HEK293 (cell line): ENCODE measurements around the gene CMPK1.
A peak's percentile ranks its signal among the peaks of the same experiment; 100 is the strongest.

Experiments used
- EGR2 ChIP-seq: fragments of 450-650 bp; formaldehyde crosslinking; IDR thresholded peaks from 2 replicates; pipeline ENCODE4 v1.5.1; 2016; ENCODE audit warnings: low read depth, missing biosample characterization, missing genetic modification characterization
- GLIS1 ChIP-seq: fragments of 450-650 bp; formaldehyde crosslinking; IDR thresholded peaks from 2 replicates; pipeline ENCODE4 v1.5.1; 2016; ENCODE audit warnings: missing biosample characterization, missing genetic modification characterization
- HOXD13 ChIP-seq: sonication (generic); formaldehyde crosslinking; IDR thresholded peaks from 2 replicates; pipeline ENCODE4 v1.8.0; 2022; ENCODE audit warnings: missing genetic modification reagents, borderline replicate concordance
- IKZF3 ChIP-seq: fragments of 450-650 bp; IDR thresholded peaks from 2 replicates; pipeline ENCODE4 v1.5.0; 2018; ENCODE audit warnings: missing biosample characterization, mild to moderate bottlenecking, missing genetic modification characterization, moderate library complexity
- PRDM1 ChIP-seq: fragments of 450-650 bp; formaldehyde crosslinking; IDR thresholded peaks from 2 replicates; pipeline ENCODE4; 2016; ENCODE audit warnings: missing biosample characterization, missing genetic modification characterization
- PRDM10 ChIP-seq: fragments of 450-650 bp; formaldehyde crosslinking; IDR thresholded peaks from 2 replicates; pipeline ENCODE4 v1.5.1; 2016; ENCODE audit warnings: missing biosample characterization, missing genetic modification characterization
- PRDM6 ChIP-seq: fragments of 450-650 bp; formaldehyde crosslinking; IDR thresholded peaks from 2 replicates; pipeline ENCODE4 v1.5.1; 2017; ENCODE audit warnings: missing biosample characterization, missing genetic modification characterization
- RBAK ChIP-seq: fragments of 450-650 bp; formaldehyde crosslinking; IDR thresholded peaks from 2 replicates; pipeline ENCODE4 v1.5.1; 2016; ENCODE audit warnings: missing biosample characterization, missing genetic modification characterization
- SP2 ChIP-seq: fragments of 450-650 bp; formaldehyde crosslinking; IDR thresholded peaks from 2 replicates; pipeline ENCODE4 v1.5.1; 2016; ENCODE audit warnings: missing biosample characterization, missing genetic modification characterization
- WT1 ChIP-seq: fragments of 450-650 bp; formaldehyde crosslinking; IDR thresholded peaks from 2 replicates; pipeline ENCODE4 v1.5.1; 2016; ENCODE audit warnings: missing biosample characterization, missing genetic modification characterization
- ZBTB20 ChIP-seq: fragments of 450-650 bp; formaldehyde crosslinking; IDR thresholded peaks from 2 replicates; pipeline ENCODE4 v1.5.1; 2016; ENCODE audit warnings: missing biosample characterization, missing genetic modification characterization
- ZBTB8A ChIP-seq: fragments of 450-650 bp; formaldehyde crosslinking; IDR thresholded peaks from 2 replicates; pipeline ENCODE4 v1.5.1; 2016; ENCODE audit warnings: missing biosample characterization, missing genetic modification characterization
- ZEB2 ChIP-seq: fragments of 450-650 bp; formaldehyde crosslinking; IDR thresholded peaks from 2 replicates; pipeline ENCODE4 v1.5.1; 2016; ENCODE audit warnings: missing biosample characterization, missing genetic modification characterization
- ZFP69B ChIP-seq: fragments of 450-650 bp; formaldehyde crosslinking; IDR thresholded peaks from 2 replicates; pipeline ENCODE4 v1.5.1; 2016; ENCODE audit warnings: missing biosample characterization, missing genetic modification characterization
- ZNF239 ChIP-seq: fragments of 450-650 bp; formaldehyde crosslinking; IDR thresholded peaks from 2 replicates; pipeline ENCODE4 v1.5.1; 2016; ENCODE audit warnings: missing biosample characterization, missing genetic modification characterization
- ZNF501 ChIP-seq: fragments of 450-650 bp; formaldehyde crosslinking; IDR thresholded peaks from 2 replicates; pipeline ENCODE4 v1.5.1; 2016; ENCODE audit warnings: missing biosample characterization, missing genetic modification characterization
- ZNF549 ChIP-seq: fragments of 450-650 bp; IDR thresholded peaks from 2 replicates; pipeline ENCODE4 v1.5.1; 2018; ENCODE audit warnings: missing biosample characterization, missing genetic modification characterization, mild to moderate bottlenecking, inconsistent platforms, moderate library complexity
- ZNF555 ChIP-seq: fragments of 450-650 bp; formaldehyde crosslinking; conservative IDR thresholded peaks from 2 replicates; pipeline ENCODE4 v1.5.1; 2017; ENCODE audit warnings: missing biosample characterization, mild to moderate bottlenecking, missing genetic modification characterization, inconsistent platforms
- ZNF580 ChIP-seq: fragments of 450-650 bp; formaldehyde crosslinking; IDR thresholded peaks from 2 replicates; pipeline ENCODE4 v1.5.1; 2016; ENCODE audit warnings: missing biosample characterization, missing genetic modification characterization
- ZNF660 ChIP-seq: fragments of 450-650 bp; IDR thresholded peaks from 2 replicates; pipeline ENCODE4 v1.5.1; 2018; ENCODE audit warnings: missing biosample characterization, mild to moderate bottlenecking, missing genetic modification characterization
- ZSCAN16 ChIP-seq: fragments of 450-650 bp; formaldehyde crosslinking; IDR thresholded peaks from 2 replicates; pipeline ENCODE4 v1.5.1; 2016; ENCODE audit warnings: missing biosample characterization, missing genetic modification characterization
- ZSCAN23 ChIP-seq: fragments of 450-650 bp; formaldehyde crosslinking; IDR thresholded peaks from 2 replicates; pipeline ENCODE4 v1.5.1; 2016; ENCODE audit warnings: missing biosample characterization, missing genetic modification characterization
- TF ChIP-seq, protein P1 (sequence below): fragments of 450-650 bp; formaldehyde crosslinking; IDR thresholded peaks from 2 replicates; pipeline ENCODE4 v1.5.1; 2016; ENCODE audit warnings: missing biosample characterization, missing genetic modification characterization
- TF ChIP-seq, protein P2 (sequence below): fragments of 450-650 bp; formaldehyde crosslinking; IDR thresholded peaks from 2 replicates; pipeline ENCODE4 v1.5.1; 2016; ENCODE audit warnings: missing biosample characterization, missing genetic modification characterization, borderline replicate concordance
- TF ChIP-seq, protein P3 (sequence below): fragments of 450-650 bp; formaldehyde crosslinking; IDR thresholded peaks from 2 replicates; pipeline ENCODE4 v1.5.1; 2016; ENCODE audit warnings: missing biosample characterization, missing genetic modification characterization
- TF ChIP-seq, protein P4 (sequence below): fragments of 450-650 bp; formaldehyde crosslinking; IDR thresholded peaks from 2 replicates; pipeline ENCODE4 v1.5.1; 2016; ENCODE audit warnings: missing biosample characterization, missing genetic modification characterization

CMPK1 gene

GRCh38 chr1:47333922-47334764 is 553 bp downstream of the CMPK1 start (continued):
- TF ChIP-seq, protein P1, sequence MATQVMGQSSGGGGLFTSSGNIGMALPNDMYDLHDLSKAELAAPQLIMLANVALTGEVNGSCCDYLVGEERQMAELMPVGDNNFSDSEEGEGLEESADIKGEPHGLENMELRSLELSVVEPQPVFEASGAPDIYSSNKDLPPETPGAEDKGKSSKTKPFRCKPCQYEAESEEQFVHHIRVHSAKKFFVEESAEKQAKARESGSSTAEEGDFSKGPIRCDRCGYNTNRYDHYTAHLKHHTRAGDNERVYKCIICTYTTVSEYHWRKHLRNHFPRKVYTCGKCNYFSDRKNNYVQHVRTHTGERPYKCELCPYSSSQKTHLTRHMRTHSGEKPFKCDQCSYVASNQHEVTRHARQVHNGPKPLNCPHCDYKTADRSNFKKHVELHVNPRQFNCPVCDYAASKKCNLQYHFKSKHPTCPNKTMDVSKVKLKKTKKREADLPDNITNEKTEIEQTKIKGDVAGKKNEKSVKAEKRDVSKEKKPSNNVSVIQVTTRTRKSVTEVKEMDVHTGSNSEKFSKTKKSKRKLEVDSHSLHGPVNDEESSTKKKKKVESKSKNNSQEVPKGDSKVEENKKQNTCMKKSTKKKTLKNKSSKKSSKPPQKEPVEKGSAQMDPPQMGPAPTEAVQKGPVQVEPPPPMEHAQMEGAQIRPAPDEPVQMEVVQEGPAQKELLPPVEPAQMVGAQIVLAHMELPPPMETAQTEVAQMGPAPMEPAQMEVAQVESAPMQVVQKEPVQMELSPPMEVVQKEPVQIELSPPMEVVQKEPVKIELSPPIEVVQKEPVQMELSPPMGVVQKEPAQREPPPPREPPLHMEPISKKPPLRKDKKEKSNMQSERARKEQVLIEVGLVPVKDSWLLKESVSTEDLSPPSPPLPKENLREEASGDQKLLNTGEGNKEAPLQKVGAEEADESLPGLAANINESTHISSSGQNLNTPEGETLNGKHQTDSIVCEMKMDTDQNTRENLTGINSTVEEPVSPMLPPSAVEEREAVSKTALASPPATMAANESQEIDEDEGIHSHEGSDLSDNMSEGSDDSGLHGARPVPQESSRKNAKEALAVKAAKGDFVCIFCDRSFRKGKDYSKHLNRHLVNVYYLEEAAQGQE (tag by site-specific recombination), result no peak; the same call in 1 of the 2 replicates
- TF ChIP-seq IKZF3 (tag by site-specific recombination) (no peak), ZNF549 (tag by site-specific recombination) (no peak), ZSCAN16 (tag by site-specific recombination) (no peak), ZNF555 (tag by site-specific recombination) (no peak), EGR2 (0 out of 2 replicates have a peak, but pooled peaks have one; percentile 23), ZBTB20 (tag by site-specific recombination) (peak; percentile 65), WT1 (tag by site-specific recombination) (no peak), HOXD13 (CRISPR knock-in tag) (no peak), ZSCAN23 (tag by site-specific recombination) (no peak), SP2 (tag by site-specific recombination) (peak; percentile 77), ZNF580 (tag by site-specific recombination) (no peak), PRDM10 (no peak), PRDM1 (tag by site-specific recombination) (no peak), ZNF501 (tag by site-specific recombination) (0 out of 2 replicates have a peak, but pooled peaks have one; percentile 32), RBAK (no peak), ZBTB8A (tag by site-specific recombination) (peak; percentile 87), PRDM6 (tag by site-specific recombination) (no peak), GLIS1 (tag by site-specific recombination) (peak; percentile 48), ZEB2 (peak; percentile 40; the same call in 1 of the 2 replicates), ZNF660 (tag by site-specific recombination) (peak; percentile 36; the same call in 1 of the 2 replicates), ZFP69B (tag by site-specific recombination) (0 out of 2 replicates have a peak, but pooled peaks have one; percentile 18), ZNF239 (tag by site-specific recombination) (no peak)
- TF ChIP-seq, protein P2, sequence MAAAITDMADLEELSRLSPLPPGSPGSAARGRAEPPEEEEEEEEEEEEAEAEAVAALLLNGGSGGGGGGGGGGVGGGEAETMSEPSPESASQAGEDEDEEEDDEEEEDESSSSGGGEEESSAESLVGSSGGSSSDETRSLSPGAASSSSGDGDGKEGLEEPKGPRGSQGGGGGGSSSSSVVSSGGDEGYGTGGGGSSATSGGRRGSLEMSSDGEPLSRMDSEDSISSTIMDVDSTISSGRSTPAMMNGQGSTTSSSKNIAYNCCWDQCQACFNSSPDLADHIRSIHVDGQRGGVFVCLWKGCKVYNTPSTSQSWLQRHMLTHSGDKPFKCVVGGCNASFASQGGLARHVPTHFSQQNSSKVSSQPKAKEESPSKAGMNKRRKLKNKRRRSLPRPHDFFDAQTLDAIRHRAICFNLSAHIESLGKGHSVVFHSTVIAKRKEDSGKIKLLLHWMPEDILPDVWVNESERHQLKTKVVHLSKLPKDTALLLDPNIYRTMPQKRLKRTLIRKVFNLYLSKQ (tag by site-specific recombination), result no peak
- TF ChIP-seq, protein P3, sequence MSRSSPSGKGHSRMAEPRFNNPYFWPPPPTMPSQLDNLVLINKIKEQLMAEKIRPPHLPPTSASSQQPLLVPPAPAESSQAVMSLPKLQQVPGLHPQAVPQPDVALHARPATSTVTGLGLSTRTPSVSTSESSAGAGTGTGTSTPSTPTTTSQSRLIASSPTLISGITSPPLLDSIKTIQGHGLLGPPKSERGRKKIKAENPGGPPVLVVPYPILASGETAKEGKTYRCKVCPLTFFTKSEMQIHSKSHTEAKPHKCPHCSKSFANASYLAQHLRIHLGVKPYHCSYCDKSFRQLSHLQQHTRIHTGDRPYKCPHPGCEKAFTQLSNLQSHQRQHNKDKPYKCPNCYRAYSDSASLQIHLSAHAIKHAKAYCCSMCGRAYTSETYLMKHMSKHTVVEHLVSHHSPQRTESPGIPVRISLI, result no peak
- TF ChIP-seq, protein P4, sequence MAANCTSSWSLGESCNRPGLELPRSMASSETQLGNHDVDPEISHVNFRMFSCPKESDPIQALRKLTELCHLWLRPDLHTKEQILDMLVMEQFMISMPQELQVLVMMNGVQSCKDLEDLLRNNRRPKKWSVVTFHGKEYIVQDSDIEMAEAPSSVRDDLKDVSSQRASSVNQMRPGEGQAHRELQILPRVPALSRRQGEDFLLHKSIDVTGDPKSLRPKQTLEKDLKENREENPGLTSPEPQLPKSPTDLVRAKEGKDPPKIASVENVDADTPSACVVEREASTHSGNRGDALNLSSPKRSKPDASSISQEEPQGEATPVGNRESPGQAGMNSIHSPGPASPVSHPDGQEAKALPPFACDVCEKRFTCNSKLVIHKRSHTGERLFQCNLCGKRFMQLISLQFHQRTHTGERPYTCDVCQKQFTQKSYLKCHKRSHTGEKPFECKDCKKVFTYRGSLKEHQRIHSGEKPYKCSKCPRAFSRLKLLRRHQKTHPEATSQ, result 0 out of 2 replicates have a peak, but pooled peaks have one; percentile 47
